Left ventricle myocardium inferior (tissue), 1 donor: ENCODE measurements around the gene CCDC127. TPM values are rescaled to one million over a fixed set of nuclear protein-coding genes. Genes with fewer than 3 reads are reported as not detected.

Source experiments
- DNase-seq: peaks from one replicate; pipeline ENCODE4 v3.0.0-alpha.2; 2020
- H3K27ac ChIP-seq: fragments of 200-600 bp; replicated peaks from 2 replicates; pipeline ENCODE4 v1.8.0; 2021
- H3K27me3 ChIP-seq: fragments of 200-600 bp; 2 replicates; pipeline ENCODE4 v1.8.0; 2021; ENCODE audit warnings: low read depth
- H3K36me3 ChIP-seq: fragments of 200-600 bp; 2 replicates; pipeline ENCODE4 v1.8.0; 2021
- H3K4me1 ChIP-seq: fragments of 200-600 bp; 2 replicates; pipeline ENCODE4 v1.8.0; 2021
- H3K4me3 ChIP-seq: fragments of 200-600 bp; 2 replicates; pipeline ENCODE4 v1.8.0; 2021; ENCODE audit warnings: mild to moderate bottlenecking, moderate library complexity
- H3K9me3 ChIP-seq: fragments of 200-600 bp; replicated peaks from 2 replicates; pipeline ENCODE4 v1.8.0; 2021
- CTCF ChIP-seq: fragments of 200-600 bp; IDR thresholded peaks from 2 replicates; pipeline ENCODE4 v1.8.0; 2021; ENCODE audit warnings: antibody characterized with exemption, mild to moderate bottlenecking, borderline replicate concordance
- intact Hi-C: fragments of 100-400 bp; cut with micrococcal nuclease; formaldehyde crosslinking; loops from one replicate; pipeline ENCODE4 v1.11.0; 2022
- total RNA-seq: library from RNA; stranded (reverse); fragmentation: NEBNext Ultra II Directional; extraction: Animal tissue kit (Norgen Biotek cat#: 25700); gene quantifications from one replicate; pipeline ENCODE4 v1.2.1, GENCODE V29; 2021
- donor health status: DM: no; HTN: yes; CAD: no; lungs with severe emphysema.

Gene CCDC127
- total RNA-seq, 1 donor from 2014 or later = 7.9 TPM

- Histone ChIP-seq H3K4me1 (peaks cover 38% of the 10 kb centered on the region), H3K4me3 (peak overlapping the region; percentile 69), H3K27ac (peak overlapping the region; percentile 95), H3K9me3 (no peaks in the 10 kb centered on the region), H3K36me3 (no peaks in the 10 kb centered on the region), H3K27me3 (peaks cover 24% of the 10 kb centered on the region)
- intact Hi-C loops = no loop called here
- DNase-seq = no peak
- TF ChIP-seq CTCF = no peak
Observed at GRCh38 chr5:189976-190365, 28.0 kb downstream of the CCDC127 start.

- intact Hi-C loops = no loop called here
- Histone ChIP-seq H3K27me3 (peaks cover 24% of the 10 kb centered on the region), H3K9me3 (no peaks in the 10 kb centered on the region), H3K4me3 (no peak overlapping the region), H3K36me3 (no peaks in the 10 kb centered on the region), H3K4me1 (peaks cover 33% of the 10 kb centered on the region), H3K27ac (peak overlapping the region; percentile 95)
- TF ChIP-seq CTCF = no peak
- no peak for DNase-seq
Observed at GRCh38 chr5:189486-189885, 28.5 kb downstream of the CCDC127 start.

- intact Hi-C loops = no loop called here
Observed at GRCh38 chr5:188488-189481, 29.2 kb downstream of the CCDC127 start.

GRCh38 chr5:187617-188451 lies 30.1 kb downstream of the CCDC127 start:
- Histone ChIP-seq H3K27me3 (peaks cover 27% of the 10 kb centered on the region), H3K27ac (peak overlapping the region; percentile 95), H3K9me3 (no peaks in the 10 kb centered on the region), H3K4me1 (peaks cover 40% of the 10 kb centered on the region), H3K36me3 (no peaks in the 10 kb centered on the region), H3K4me3 (peak overlapping the region; percentile 50)
- no peak for TF ChIP-seq CTCF
- intact Hi-C loops = no loop called here
- no peak for DNase-seq

More at GRCh38 chr5:188488-189481, 29.2 kb downstream of the CCDC127 start:
- Histone ChIP-seq H3K27ac (peak overlapping the region; percentile 95), H3K4me3 (peak overlapping the region; percentile 50), H3K27me3 (peaks cover 24% of the 10 kb centered on the region), H3K4me1 (peaks cover 32% of the 10 kb centered on the region), H3K9me3 (no peaks in the 10 kb centered on the region), H3K36me3 (no peaks in the 10 kb centered on the region)
- peak; percentile 88 for DNase-seq
- TF ChIP-seq CTCF = peak; percentile 97

- H3K9me3 ChIP-seq = no peaks in the 10 kb centered on the region
- TF ChIP-seq CTCF = no peak
- peaks cover 41% of the 10 kb centered on the region for H3K4me1 ChIP-seq
- no peak for DNase-seq
- H3K36me3 ChIP-seq = no peaks in the 10 kb centered on the region
- H3K27ac ChIP-seq = no peak overlapping the region
- no peak overlapping the region for H3K4me3 ChIP-seq
- H3K27me3 ChIP-seq = peaks cover 30% of the 10 kb centered on the region
- intact Hi-C loops = no loop called here
Observed at GRCh38 chr5:187042-187431, 30.9 kb downstream of the CCDC127 start.
